Activated CD4-positive, alpha-beta memory T cell treated with anti-CD3 and anti-CD28 coated beads for 36 hours (primary cell): ENCODE measurements around the gene SEL1L3. TPM values are rescaled to one million over a fixed set of nuclear protein-coding genes. Genes with fewer than 3 reads are reported as not detected.

Source experiments
- CTCF ChIA-PET: fragments of 350-600 bp; sonication (Branson Sonifier 250); formaldehyde crosslinking; loops from one replicate; lab custom pipeline; 2021; ENCODE audit warnings: antibody characterized with exemption, inconsistent platforms; lab: Charles Lee
- POLR2A ChIA-PET: fragments of 350-600 bp; sonication (Branson Sonifier 250); formaldehyde crosslinking; loops from one replicate; lab custom pipeline; 2021; ENCODE audit warnings: antibody characterized with exemption; lab: Charles Lee
- DNase-seq: peaks from one replicate; pipeline ENCODE4 v3.0.0-alpha.2; 2020
- H3K27ac Mint-ChIP-seq: one replicate; pipeline ENCODE4 v1.8.0; 2021; ENCODE audit warnings: mixed read lengths
- H3K27me3 Mint-ChIP-seq: one replicate; pipeline ENCODE4 v1.8.0; 2021; ENCODE audit warnings: mixed read lengths
- H3K36me3 Mint-ChIP-seq: one replicate; pipeline ENCODE4 v1.8.0; 2021; ENCODE audit warnings: mixed read lengths
- H3K4me1 Mint-ChIP-seq: one replicate; pipeline ENCODE4 v1.8.0; 2021; ENCODE audit warnings: low read depth, mixed read lengths
- H3K4me3 Mint-ChIP-seq: one replicate; pipeline ENCODE4 v1.8.0; 2021; ENCODE audit warnings: mild to moderate bottlenecking, mixed read lengths
- H3K9me3 Mint-ChIP-seq: one replicate; pipeline ENCODE4 v1.8.0; 2021; ENCODE audit warnings: mixed read lengths
- intact Hi-C: fragments of 100-400 bp; cut with micrococcal nuclease; formaldehyde crosslinking; loops from one replicate; pipeline ENCODE4 v1.15.1; 2023
- total RNA-seq, 2 experiments: library from RNA; stranded (reverse); gene quantifications; one replicate each; pipeline ENCODE4 v1.2.3, GENCODE V29; 2021

SEL1L3 gene
- total RNA-seq, 2 experiments from 2014 or later, result 67.1 to 67.7 TPM

DNA sequence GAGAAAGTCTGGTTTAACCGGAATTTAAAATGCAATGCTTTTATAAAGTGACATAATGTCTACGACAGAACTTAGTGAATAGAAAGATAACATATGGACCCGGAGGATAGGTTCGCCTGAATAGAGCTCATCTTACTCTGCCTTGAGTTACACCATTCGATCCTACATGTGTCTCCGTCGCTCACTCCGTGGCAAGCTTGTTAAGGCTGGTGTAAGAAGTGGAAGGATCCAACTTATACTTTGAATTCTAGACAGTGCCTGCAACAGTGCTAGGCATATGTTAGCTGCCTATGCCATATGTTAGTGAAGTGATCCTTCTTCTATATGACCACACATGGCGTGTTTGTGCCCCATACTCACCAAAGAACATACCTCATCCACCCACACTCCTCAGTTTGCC, 50.9 kb downstream of the SEL1L3 start:
- POLR2A ChIA-PET, result no interaction called here
- CTCF ChIA-PET, result no interaction called here
- Mint-ChIP-seq H3K9me3 (no peaks in the 10 kb centered on the region), H3K27ac (no peak overlapping the region), H3K4me1 (no peaks in the 10 kb centered on the region), H3K4me3 (no peak overlapping the region), H3K36me3 (peaks cover 45% of the 10 kb centered on the region), H3K27me3 (no peaks in the 10 kb centered on the region)
- intact Hi-C loops, result no loop called here
- DNase-seq, result no peak

DNA sequence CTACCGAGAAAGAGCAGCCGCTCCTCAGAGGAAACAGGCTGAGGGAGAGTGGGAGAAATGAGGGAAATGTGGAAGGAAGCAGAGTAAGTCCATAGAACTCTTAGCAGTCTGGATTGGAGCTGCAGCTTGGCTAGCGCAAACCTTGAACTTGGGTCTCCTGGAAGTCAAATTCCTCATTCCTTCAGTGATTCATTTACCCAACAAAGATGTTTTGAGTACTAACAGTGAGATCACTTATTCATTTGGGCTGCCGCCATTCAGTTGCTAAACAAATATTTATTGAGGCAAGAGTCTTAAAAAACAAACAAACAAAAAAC, 51.5 kb downstream of the SEL1L3 start:
- POLR2A ChIA-PET, result no interaction called here
- Mint-ChIP-seq H3K36me3 (peaks cover 44% of the 10 kb centered on the region), H3K4me3 (no peak overlapping the region), H3K27ac (no peak overlapping the region), H3K9me3 (no peaks in the 10 kb centered on the region), H3K27me3 (no peaks in the 10 kb centered on the region), H3K4me1 (no peaks in the 10 kb centered on the region)
- intact Hi-C loops, result no loop called here
- CTCF ChIA-PET, result no interaction called here
- DNase-seq, result no peak

DNA sequence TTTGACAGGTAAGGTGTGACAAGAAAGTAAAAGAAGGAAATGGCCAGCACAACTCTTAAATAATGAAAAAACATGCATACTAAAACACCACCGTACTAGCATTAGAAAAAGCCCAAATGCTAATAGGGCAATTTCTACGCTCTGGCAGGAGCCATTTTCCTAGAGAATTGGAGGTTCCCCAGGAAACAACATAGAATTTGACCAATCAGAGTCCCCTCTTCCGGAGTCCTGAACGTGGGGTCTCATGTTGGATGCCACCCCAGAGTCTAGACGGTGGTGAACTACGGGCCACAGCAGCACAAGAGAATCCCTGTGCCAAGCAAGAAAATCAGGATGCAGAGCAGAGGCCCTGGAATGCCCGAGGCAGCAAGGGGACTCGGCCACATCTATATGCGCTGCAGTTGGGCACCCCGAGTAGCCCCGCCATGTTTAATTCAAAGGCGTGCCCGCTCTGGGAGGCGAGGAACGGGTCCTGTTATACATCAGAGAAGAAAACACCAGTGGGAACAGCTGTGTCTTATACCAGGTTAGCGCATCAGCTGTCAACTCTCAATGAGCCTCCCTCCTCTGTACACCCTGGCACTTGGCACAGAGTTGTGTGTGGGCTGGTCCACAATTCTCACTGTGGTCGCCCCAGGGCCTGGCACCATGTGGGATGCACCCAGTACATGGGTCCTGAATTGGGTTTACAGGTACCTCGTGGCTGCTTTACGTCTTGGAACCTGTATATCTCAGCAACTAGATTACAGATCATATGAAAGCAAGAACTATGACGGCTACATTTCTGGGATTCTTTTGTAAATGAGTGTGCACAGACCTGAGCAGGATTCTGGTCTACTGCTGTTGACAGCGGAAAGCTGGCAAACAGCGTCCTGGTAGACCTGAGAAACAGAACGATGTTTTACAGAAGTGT, 52.1 kb downstream of the SEL1L3 start:
- Mint-ChIP-seq H3K4me1 (no peaks in the 10 kb centered on the region), H3K27ac (no peak overlapping the region), H3K9me3 (no peaks in the 10 kb centered on the region), H3K27me3 (no peaks in the 10 kb centered on the region), H3K4me3 (no peak overlapping the region), H3K36me3 (peaks cover 42% of the 10 kb centered on the region)
- POLR2A ChIA-PET, result no interaction called here
- no peak for DNase-seq
- intact Hi-C loops, result no loop called here
- CTCF ChIA-PET, result no interaction called here

DNA sequence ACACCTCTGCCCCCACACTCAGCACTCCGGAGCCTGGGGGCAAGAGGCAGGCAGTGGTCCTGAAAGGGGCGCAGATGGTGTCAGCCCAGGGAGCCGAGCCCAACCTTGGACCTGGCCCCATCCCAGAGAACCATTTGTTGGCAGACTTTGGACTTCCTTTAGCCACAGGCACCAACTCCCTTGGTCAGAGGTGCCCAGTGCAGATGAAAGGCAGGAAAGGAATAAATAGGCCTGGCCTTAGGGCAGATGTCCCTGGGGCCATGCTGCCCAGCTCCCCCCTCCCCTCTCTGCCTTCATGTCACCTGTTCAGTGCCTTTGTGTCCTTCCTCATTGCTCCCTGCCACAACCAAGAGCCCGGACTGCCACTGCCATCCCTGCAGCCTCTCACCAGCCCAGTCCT, 52.8 kb downstream of the SEL1L3 start:
- Mint-ChIP-seq H3K4me3 (no peak overlapping the region), H3K36me3 (peaks cover 42% of the 10 kb centered on the region), H3K9me3 (no peaks in the 10 kb centered on the region), H3K27ac (no peak overlapping the region), H3K27me3 (no peaks in the 10 kb centered on the region), H3K4me1 (no peaks in the 10 kb centered on the region)
- intact Hi-C loops, result no loop called here
- ChIA-PET CTCF (no interaction called here), POLR2A (no interaction called here)
- DNase-seq, result no peak

DNA sequence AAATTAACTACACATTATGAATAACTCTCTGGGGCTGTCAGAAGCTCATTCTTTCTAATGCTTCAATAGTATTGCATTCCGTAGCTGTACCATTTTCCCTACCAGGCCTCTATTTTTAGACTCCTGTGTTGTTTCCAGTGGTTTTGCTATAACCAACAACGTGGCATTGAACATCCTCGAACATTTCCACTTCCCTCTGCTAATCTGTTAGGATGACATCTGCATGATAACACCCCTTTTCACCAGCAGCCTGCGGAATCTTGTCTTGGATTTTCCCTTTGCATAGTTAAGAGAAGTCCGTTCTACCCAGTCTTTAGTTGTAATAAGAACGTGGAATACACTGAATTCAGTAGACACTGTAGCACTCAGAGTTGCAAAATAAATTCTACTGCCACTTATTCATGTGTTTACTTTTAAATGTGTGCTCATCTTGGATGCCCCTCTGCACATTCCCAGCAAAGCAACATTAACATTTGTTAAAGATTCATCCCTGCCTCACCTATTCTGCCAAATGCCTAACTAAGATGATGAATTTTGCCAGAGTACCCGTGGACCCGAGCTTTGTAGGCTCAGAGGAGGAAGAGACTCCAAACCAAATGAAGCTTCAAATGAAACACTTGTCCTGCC, 55.6 kb downstream of the SEL1L3 start:
- ChIA-PET CTCF (interaction anchor here (0.5 kb wide), 1 partner anchor 100 kb away, joined by 3 read pairs; no protein-coding TSS in a partner anchor), POLR2A (no interaction called here)
- Mint-ChIP-seq H3K9me3 (no peaks in the 10 kb centered on the region), H3K27ac (no peak overlapping the region), H3K27me3 (no peaks in the 10 kb centered on the region), H3K4me1 (no peaks in the 10 kb centered on the region), H3K36me3 (peaks cover 48% of the 10 kb centered on the region), H3K4me3 (no peak overlapping the region)
- no peak for DNase-seq
- intact Hi-C loops, result no loop called here

GRCh38 chr4:25805255-25805860, 57.4 kb downstream of the SEL1L3 start:
- CTCF ChIA-PET, result interaction anchor here (1.3 kb wide), 1 partner anchor 11 kb away, joined by 3 read pairs; no protein-coding TSS in a partner anchor
- Mint-ChIP-seq H3K4me1 (no peaks in the 10 kb centered on the region), H3K9me3 (no peaks in the 10 kb centered on the region), H3K36me3 (peaks cover 47% of the 10 kb centered on the region), H3K4me3 (no peak overlapping the region), H3K27me3 (no peaks in the 10 kb centered on the region), H3K27ac (no peak overlapping the region)
- DNase-seq, result no peak
- POLR2A ChIA-PET, result no interaction called here
- intact Hi-C loops, result no loop called here

GRCh38 chr4:25803720-25804225, 59.0 kb downstream of the SEL1L3 start:
- no peak for DNase-seq
- ChIA-PET POLR2A (no interaction called here), CTCF (no interaction called here)
- no peaks in the 10 kb centered on the region for H3K9me3 Mint-ChIP-seq
- no peak overlapping the region for H3K27ac Mint-ChIP-seq
- intact Hi-C loops, result no loop called here
- H3K36me3 Mint-ChIP-seq, result peaks cover 55% of the 10 kb centered on the region
- H3K4me1 Mint-ChIP-seq, result no peaks in the 10 kb centered on the region
- no peaks in the 10 kb centered on the region for H3K27me3 Mint-ChIP-seq
- no peak overlapping the region for H3K4me3 Mint-ChIP-seq

GRCh38 chr4:25801594-25801993, 61.2 kb downstream of the SEL1L3 start:
- Mint-ChIP-seq H3K36me3 (peaks cover 58% of the 10 kb centered on the region), H3K27me3 (no peaks in the 10 kb centered on the region), H3K4me1 (no peaks in the 10 kb centered on the region), H3K4me3 (no peak overlapping the region), H3K9me3 (no peaks in the 10 kb centered on the region), H3K27ac (no peak overlapping the region)
- POLR2A ChIA-PET, result no interaction called here
- DNase-seq, result no peak
- CTCF ChIA-PET, result no interaction called here
- intact Hi-C loops, result no loop called here

GRCh38 chr4:25800245-25800644, 62.5 kb downstream of the SEL1L3 start:
- Mint-ChIP-seq H3K4me3 (no peak overlapping the region), H3K4me1 (no peaks in the 10 kb centered on the region), H3K27me3 (no peaks in the 10 kb centered on the region), H3K36me3 (peaks cover 64% of the 10 kb centered on the region), H3K27ac (no peak overlapping the region), H3K9me3 (no peaks in the 10 kb centered on the region)
- ChIA-PET CTCF (no interaction called here), POLR2A (no interaction called here)
- intact Hi-C loops, result no loop called here
- DNase-seq, result no peak

DNA sequence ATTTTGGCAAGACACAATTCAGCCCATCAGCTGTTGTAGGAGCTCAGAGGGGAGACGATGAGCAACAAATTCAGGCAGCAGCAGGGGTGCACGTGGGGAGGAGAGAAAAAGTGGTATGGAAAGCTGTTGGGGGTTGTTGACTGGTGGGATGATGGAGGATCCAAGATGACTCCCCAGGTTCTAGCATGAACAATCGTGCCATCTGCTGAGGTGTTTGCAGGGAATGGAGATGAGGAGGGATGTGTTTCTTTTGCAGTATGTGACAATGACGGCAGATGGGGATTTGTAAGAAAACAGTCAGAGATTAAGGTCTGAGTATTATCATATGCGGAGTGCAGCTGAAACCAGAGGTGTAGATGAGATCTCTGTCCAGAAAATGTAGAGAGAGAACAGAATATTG, 63.3 kb downstream of the SEL1L3 start:
- intact Hi-C loops, result no loop called here
- Mint-ChIP-seq H3K4me1 (no peaks in the 10 kb centered on the region), H3K27ac (no peak overlapping the region), H3K36me3 (peaks cover 65% of the 10 kb centered on the region), H3K4me3 (no peak overlapping the region), H3K9me3 (no peaks in the 10 kb centered on the region), H3K27me3 (no peaks in the 10 kb centered on the region)
- ChIA-PET CTCF (no interaction called here), POLR2A (no interaction called here)
- no peak for DNase-seq

GRCh38 chr4:25797136-25797535, 65.7 kb downstream of the SEL1L3 start:
- Mint-ChIP-seq H3K36me3 (peaks cover 64% of the 10 kb centered on the region), H3K4me1 (no peaks in the 10 kb centered on the region), H3K9me3 (no peaks in the 10 kb centered on the region), H3K27me3 (no peaks in the 10 kb centered on the region), H3K4me3 (no peak overlapping the region), H3K27ac (no peak overlapping the region)
- POLR2A ChIA-PET, result no interaction called here
- CTCF ChIA-PET, result no interaction called here
- no peak for DNase-seq
- intact Hi-C loops, result no loop called here

DNA sequence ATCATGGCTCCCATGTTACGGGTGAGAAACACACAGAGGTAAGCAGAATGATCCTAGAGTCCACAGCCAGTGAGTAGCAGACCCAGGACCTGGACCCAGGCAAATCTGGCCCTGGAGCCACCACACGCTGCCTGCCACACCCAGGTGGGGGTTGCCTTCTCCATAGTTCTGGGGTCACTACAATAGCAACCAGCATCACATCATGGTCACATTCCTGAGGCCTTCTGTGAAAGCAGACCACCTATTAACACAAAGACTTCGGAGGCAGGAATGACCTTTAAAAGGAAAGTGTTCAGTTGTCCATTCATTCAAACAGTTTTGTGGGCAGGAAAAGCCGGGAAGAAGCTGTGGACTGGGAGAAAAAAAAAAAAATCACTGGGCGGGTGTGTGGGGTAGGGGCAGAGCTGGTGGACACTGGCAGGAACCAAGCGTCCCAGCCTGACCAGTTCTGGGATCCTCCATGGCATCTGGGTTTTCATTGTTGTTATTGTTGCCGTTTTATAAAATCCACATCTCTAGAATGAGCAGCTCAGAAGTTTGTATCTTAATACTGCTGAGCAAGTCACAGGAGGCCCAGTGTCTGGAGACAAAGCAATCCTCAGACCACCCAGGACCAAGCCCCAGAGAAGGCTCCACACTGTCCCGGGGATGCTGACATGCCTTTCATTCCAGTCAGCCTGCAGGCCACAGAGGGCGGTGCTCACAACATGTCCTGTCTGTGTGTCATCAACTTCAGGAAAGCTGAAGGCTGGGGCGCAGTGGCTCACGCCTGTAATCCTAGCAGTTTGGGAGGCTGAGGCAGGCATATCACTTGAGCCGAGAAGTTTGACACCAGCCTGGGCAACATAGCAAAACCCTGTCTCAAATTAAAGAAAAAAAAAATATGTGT, 67.0 kb downstream of the SEL1L3 start:
- Mint-ChIP-seq H3K27me3 (no peaks in the 10 kb centered on the region), H3K36me3 (peaks cover 56% of the 10 kb centered on the region), H3K4me3 (no peak overlapping the region), H3K27ac (no peak overlapping the region), H3K9me3 (no peaks in the 10 kb centered on the region), H3K4me1 (no peaks in the 10 kb centered on the region)
- POLR2A ChIA-PET, result no interaction called here
- no peak for DNase-seq
- CTCF ChIA-PET, result no interaction called here
- intact Hi-C loops, result no loop called here
